ENCODE data around the gene RAB3B. TPM values are rescaled to one million over a fixed set of nuclear protein-coding genes. Genes with fewer than 3 reads are reported as not detected.
"Not testable (repeated sequence)": the region's sequence is repeated elsewhere in the genome, so short reads cannot be mapped to it uniquely, and the experiment has no call there.

RAB3B gene
- polyA plus RNA-seq, 12 donors = 0.15 to 1.5 (median 0.24) TPM; not detected in 1

DNA sequence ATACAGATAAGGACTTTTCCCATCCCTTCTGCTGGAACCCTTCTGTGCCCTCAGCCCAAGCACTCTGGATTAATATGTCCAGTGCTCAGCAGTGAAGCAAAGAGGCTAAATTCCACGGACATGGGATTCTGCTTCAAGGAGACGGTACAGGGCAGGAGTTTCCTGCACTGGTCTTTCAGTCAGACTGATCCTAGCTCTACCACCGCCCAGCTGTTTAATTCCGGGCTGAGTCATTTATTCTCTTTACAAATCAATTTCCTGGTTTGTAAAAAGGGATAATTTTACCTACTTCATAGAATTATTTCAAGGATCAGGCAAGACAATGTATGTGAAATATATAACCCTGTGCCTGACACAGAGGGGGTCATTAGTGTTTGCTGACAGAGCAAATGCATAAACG is 70.4 kb downstream of the RAB3B start:
- no peak for DNase-seq

DNA sequence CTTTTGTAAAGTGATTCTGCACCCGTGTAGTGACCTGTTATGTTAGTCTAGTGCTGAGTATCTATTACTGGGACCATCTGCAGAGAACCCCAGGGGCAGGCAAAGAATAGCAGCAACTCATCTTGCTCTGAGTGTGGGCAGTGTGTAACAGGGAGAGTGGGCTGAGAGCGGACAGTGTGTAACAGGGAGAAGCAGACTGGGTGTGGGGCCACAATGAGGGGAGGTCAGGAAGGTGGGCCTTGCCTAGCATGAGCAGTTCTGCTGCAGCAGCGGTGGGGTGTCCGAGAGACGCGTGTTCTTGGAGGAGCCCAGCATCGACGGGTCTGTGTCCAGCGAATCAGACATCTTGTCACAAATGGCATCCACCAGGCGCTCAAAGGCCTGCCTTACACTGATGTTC is 70.8 kb downstream of the RAB3B start:
- DNase-seq = no peak

DNA sequence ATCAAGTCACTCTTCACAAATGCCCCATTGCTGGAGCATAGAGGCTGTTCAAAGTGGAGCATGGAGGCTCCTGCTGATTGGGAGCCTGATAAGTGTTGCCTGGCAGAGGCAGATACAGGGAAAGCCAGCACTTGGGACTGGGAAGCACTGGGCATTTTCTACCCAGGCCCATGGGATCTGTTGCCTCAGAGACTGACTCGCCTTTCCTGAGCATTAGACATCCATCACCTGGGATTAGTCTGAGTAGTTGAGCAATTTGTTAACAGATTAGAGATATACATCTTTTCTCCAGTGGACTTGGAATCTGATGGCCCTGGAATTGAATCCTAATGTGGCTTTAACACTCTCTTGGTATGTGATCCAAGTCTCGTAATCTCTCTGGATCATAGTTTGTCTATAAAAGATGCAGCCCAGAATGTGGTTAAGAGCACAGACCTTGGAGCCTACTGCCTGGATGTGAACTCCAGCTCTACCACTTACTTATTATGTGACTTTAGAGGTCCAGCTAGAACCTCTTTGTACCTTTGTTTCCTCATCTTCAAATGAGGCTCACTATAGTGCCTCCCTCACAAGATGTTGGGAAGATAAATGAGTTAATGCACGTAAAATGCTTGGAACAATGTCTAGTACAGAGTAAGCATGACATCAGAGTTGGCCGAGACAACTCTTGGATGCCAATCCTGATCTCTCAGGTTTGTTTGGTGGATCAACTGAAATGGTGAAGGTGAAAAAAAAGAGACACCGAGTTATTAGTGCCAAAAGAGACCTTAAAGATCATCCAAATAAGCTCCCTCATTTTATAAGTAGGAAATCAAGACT is 73.7 kb downstream of the RAB3B start:
- no peak for DNase-seq

DNA sequence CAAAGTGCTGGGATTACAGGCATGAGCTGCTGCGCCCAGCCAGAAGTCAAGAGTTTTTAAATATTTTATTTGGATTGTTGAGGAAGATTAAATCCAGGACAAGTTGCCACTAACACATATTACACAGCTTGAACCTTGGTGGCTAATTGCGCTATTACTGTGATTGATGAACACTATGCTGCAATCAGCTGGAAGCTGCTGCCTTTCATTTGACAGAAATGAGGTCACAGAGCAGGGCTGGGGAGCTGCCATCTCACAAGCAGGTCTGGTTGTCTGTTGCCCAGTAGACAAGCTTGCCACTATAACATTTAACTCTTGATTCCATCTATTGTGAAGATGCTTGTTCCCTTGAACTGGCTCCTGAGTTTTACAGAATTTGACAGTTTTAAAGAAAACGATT is 74.5 kb downstream of the RAB3B start:
- DNase-seq = no peak

DNA sequence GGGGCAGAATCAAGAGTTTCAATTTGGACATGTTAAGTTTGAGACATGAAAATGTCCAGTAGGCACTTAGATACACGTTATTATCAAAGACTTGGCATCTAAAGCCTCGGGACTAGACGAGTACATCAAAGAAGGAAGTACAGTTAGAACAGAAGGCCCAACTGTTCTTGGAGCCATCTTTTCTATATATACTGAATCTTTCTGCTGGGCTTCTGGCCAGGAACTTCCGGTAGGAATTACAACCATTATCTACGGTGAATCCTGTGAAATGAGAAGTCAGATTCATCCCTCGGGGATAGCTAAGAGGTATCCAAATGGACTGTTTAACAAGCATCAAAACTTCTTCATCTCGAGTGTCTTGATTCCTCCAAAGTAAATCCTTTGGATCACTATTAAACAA is 77.6 kb downstream of the RAB3B start:
- no peak for DNase-seq

DNA sequence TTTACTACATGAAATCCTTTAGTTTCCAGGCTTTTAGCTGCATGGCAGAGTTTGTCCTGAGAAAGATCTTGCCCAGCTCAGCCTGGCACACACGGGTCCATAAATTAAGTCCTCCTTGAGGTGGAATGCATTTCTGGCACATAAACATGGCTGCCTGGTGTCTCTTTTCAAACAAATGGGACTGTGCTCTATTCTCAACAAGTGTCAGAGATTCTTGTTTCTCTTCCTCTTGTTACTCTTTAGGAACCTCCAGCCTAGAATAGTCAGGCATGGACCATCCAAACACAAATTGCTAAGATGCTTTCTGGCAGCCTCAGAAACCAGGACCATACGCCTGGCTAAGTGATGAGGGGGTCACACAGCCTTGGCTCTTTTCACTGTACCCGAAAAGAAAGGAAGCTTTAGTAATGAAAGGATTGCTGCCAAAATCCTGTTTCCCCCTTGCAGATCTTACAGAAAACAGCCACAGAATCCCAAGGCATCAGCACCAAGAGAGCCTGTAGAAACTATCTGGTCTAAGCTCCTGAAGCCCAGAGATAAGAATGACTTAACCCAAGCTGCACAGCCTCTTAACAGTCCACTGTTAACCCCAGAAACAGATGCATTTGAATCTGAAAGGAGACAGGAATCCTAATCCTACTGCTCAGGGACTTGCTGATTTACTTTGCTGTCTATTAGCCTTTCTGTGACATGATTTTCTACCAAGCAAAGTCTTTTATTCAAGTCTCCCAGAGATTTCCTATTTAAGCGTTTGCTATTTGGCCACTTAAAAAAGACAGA is 80.1 kb downstream of the RAB3B start:
- no peak for DNase-seq

DNA sequence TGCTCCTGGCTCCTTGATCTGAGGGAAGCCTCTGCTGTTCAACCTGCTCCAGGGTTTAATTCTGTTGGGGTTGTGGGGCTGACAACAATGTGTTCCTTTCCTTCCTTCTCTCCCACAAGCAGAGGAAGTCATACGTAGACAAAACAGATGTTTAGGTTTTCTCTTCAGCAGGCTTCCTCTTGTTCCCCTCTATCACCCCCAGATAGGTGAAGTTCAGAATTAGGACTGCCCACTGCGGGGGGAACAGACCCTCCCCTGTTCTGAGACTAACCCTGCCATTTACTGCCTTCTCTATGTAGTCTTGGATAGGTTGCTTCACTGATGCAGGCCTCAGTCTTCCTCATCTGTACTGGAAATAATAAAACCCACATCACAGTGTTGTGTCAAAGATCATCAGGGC is 82.0 kb downstream of the RAB3B start:
- no peak for DNase-seq

DNA sequence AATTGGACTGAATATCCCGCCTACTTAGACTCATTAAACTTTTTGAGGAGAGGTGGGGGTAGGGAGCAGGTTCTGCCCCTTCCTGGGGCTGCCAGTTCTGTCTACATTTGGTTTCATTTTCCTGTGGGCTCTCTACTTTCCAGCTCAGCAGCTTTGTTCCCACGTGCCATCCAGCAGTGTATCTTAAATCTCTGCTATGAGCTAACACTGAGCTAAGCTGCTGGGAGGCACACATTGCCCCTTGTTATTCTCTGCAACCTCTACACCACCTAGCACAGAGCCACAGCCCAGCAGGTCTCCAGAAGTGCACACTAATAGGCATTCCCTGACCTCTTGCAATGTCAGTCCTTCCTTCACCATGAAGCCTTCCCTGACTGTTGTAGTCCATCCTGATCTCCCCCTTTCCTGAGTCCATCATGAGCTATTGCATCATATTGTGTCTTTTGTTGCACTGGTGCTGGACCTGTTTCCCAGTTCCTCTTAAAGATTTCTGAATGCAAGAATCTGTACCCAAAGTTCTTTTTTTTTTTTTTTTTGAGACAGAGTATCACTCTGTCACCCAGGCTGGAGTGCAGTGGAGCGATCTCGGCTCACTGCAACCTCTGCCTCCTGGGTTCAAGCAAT is 83.3 kb downstream of the RAB3B start:
- no peak for DNase-seq

DNA sequence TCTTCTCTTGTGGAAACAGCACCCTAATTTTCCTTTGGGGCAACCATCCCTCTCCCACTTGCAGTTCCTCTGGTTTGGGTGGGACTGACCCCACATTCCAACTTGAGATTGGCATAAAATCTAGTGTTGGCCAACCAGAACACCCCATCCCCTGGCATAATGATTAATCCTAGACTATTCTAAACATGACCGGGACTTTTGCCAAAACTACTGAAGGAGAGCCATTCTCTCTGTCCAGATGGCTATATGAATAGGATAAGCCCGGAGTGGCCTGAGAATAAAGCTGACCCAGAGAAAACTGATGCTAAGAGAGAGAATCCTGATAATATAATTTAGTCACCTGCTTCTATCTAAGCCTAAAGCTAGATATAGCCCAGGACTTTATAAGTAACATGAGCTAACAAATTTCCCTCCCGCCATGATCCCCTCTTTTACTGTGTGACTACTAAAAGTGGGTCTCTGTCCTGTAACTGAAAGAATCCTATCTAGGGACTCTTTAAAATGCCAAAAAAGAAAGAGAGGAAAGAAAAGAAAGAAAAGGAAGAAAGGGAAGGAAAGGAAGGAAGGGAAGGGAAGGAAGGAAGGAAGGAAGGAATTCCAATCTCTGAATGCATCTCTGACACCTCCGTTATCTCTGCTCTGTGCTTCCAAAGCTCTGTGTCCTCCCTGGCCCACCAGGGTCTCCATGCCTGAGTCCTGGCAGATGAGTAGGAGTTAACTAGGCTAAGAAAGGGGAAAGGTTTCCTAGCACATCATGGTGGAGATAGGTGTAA is 84.0 kb downstream of the RAB3B start:
- DNase-seq = no peak

DNA sequence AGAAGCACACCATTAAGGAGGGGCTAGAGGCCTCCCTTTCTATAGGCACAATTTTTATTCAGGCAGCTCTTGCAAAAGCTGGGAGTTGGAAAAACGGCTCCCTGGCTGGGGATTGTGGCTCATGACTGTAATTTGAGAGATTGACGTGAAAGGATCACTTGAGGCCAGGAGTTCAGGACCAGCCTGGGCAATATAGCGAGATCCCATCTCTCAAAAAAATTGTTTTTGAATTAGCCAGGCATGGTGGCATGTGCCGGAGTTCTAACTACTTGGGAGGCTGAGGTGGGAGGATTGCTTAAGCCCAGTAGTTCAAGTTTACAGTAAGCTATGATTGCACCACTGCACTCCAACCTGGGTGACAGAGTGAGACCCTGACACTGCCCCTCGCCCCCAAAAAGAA is 88.0 kb downstream of the RAB3B start:
- DNase-seq = no peak

DNA sequence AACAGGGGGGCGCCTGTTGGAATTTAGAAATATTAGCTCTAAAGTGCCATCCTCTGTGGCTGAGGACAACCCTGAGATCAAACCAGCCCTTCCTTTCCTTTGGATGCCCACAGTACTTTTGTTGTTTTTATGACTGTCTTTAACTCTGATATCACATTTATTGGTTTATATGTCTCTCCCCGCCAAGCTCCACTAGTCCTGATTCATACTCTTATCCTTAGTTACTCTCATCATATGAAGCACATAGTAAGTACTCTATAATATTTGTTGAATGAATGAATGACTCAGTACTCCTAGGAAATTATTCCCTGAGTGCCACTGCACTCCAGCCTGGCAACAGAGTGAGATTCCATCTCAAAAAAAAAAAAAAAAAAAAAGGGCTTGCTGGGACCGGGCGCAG is 89.3 kb downstream of the RAB3B start:
- no peak for DNase-seq

DNA sequence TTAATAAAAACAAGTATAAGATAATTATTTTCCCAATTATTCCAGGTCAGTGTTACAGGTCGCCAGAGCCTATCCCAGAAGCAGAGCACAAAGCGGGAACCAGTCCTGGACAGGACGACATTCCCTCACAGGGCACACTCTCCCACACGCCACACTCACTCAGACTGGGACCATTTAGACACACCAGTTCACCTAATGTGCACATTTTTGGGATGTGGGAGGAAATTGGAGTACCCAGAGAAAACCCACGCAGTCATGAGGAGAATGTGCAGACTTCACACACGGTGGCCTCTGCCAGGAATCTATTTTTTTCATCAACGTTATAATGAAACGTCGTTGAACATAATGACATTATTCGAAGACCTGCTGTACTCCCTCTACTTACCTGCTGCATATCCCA is 91.5 kb downstream of the RAB3B start:
- no peak for DNase-seq

DNA sequence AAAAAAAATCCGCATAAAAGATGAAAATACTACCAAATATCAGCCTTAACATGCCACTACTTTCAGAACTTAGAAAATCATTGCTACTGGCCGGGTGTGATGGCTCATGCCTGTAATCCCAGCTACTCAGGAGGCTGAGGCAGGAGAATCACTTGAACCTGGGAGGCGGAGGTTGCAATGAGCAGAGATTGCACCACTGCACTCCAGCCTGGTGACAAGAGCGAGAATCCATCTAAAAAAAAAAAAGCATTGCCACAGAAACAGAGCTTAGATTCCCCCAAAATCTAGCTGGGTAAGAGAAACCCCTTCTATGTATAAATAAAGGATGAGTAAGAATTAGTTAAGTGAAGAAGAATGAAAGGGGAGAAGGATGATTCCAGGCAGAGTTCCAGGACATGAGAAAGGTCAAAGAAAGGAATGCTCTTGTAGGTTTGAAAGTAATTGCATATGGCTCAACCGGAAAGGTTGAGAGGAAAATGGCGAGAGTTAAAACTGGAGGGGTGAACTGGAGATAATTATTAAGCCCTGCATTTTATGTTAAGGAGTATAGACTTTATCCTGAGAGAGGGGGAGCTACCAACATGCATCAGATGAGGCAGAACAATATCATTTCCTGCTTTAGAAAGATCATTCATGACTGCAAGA is 92.3 kb downstream of the RAB3B start:
- DNase-seq = no peak

DNA sequence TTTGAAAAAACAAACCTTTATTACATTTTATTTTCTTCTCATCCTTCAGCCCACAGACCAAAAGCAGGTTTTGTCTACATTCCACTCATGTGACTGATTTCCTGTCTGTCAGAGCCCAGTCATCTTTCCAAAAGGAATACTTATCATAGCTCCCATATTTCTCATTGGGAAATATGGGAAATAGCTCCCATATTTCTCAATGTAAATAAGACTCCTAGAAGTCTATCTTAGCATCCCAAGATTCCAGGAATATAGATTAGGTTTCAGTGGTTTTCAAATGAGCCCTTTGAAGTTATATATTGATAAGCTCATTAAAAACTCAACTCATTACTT is 92.8 kb downstream of the RAB3B start:
- no peak for DNase-seq

DNA sequence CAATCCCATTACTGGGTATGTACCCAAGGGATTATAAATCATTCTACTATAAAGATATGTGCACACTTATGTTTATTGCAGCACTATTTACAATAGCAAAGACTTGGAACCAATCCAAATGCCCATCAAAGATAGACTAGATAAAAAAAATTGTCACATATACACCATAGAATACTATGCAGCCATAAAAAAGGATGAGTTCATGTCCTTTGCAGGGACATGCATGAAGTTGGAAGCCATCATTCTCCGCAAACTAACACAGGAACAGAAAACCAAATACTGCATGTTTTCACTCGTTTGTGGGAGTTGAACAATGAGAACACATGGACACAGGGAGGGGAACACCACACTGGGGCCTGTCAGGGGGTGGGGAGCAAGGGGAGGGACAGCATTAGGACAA is 95.8 kb downstream of the RAB3B start:
- not testable (repeated sequence) for DNase-seq

DNA sequence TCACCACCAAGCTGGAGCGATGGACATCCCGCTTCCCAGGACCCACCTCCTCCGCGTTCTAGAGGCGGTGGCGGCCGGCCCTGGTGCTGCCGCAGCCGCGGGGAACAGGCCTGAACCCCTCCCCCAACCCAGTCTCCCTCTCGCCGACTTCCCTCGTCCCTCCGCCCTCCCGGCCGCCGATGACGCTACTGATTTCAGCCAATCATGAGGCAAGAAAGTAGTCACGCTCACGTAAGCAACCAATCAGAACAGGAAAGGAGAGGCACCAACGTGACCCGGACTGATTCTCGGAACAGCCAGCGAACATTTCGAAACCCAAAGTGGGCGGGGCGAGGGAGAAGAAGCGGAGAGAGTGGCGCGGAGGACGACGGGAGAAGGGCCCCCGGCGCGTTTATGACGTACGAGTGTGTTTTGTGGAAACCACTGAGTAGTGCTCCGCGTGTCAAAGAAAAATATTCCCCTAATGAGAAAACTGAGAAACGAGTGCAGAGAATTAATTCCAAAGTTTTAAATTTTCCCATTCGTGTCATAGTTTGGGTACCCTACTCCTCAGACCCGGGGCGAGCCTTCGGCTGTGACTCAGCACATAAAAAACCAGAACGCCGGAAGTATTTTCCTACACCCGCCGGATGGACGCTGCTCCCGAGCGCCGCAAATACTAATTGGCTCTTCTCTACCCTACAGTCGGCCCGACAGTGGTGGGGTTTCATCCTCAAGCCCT is 111.7 kb downstream of the RAB3B start, which contains the start of gene NRDC:
TSS of gene NRDC (minus strand) at position 112 of the 721 bp plus-strand sequence. CDS start 112 bp downstream, outside the sequence.
- peak; percentile 100 for DNase-seq

DNA sequence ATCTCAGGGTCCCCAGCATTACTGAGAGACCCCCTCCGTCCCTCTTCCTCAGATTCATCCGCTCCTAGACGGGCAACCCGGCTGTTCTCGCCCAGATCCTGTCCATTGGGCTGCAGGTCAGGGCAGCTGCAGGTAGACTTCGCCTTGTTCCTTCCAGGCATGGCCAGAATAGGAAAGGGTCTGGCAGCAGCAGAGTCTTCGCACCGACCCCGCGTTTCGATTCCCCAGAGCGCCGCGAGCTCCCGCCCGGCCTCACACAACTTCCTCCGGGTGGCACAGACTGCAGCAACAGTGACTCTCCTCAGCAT is 112.2 kb downstream of the RAB3B start:
- DNase-seq = no peak

DNA sequence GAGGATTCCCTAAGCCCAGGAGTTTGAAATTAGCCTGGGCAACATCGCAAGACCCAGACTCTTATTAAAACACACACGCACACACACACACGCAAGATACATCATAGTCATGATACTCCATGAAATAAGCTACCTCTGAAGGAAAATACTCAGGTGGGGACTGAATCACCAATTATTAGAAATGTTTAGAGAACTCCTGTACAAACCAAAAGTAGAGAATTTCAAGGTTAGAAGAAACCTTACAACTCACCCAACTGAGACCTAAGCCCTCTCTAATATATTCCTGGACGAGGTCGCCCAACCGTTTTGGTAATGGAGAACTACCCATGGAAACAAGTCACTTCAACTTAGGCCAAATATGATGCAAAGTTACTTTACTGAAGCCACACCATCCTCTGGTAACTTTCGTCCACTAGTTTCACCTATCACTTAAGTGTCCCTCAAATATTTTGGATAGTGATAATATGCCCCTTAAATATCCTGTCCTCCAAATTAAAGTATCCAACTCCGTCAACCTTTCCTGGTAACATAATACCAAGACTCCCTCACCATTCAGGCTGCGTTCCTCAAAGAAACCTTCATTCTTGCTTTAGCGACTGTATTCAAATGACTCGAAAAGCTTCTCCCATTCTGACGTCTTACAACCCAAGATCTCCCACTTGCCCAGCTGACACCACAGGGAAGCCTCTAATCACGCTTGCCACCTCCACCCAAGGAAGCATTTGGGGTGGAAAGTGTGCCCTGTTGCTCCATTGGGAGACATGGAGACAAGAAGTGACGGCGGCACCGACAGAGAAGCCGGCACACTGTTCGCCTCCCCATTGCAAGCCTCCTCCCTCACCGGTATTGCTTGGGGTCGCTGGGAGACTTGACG is 112.8 kb downstream of the RAB3B start:
- DNase-seq = no peak

DNA sequence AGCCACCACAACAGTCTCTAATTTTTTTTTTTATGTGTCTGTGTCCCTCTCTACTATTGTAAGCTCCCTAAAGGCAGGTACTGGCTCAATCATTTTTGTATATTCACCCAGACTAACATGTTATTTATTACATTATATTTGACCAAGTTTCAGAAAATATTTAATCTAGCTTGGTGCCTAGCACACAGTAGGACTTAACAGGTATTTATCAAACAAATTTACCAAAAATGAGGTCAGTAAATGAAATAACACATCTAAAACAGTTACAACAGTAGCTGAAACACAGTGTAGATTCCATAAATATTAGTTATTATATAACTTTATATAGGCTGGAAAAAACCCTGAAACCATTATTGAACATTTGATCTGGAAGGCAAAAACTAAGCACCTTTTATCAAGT is 114.7 kb downstream of the RAB3B start:
- DNase-seq = no peak

DNA sequence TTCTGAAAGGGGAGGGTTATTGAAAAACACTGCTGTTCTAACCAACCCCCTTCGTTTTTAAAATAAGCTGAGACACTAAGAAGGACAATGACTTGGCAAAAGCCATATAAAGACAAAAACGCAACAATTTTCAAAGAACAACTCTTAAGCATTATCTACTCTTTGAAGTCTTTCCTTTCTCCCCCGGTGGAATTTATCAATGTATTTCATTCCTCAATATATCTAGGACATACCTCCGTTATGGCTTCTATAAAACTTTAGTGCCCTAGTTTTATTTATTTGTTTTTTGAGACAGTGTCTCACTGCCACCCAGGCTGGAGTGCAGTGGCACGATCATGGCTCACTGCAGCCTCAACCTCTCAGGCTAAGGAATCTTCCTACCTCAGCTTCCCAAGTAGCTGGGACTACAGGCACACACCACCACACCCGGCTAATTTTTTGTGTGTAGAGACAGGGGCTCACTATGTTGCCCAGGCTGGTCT is 115.2 kb downstream of the RAB3B start:
- no peak for DNase-seq
